ENCODE measurements around the gene FLT1. TPM values are rescaled to one million over a fixed set of nuclear protein-coding genes. Genes with fewer than 3 reads are reported as not detected.

FLT1 gene
- total RNA-seq, 2 experiments from 2014 or later = 0.51 to 1.1 TPM

DNA sequence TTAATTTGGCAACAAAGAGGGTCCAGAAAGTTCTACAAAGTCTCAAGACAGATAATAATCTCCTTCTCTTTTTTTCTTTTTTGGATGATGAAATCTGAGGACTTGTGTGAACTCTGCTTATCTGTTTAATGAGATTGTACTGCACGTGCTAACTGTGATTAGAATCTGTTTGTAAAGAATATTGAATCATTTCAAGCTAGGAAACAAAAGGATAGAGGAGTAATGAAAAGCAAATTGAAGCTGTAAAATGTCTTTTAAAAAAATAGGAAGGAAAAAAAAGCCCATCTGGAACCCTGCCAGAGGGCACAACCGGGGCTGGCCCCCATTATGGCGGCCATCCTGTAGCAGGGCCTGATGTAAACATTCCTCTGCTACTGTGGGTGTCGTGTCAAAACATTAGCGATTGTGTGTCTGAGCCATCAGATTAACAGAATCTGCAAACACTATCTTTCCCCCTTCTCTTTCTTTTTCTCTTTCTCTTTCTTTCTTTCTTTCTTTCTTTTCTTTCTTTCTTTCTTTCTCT is 83.0 kb downstream of the FLT1 start:
- POLR2A ChIA-PET = no interaction called here
- DNase-seq = no peak
- peaks cover 1% of the 10 kb centered on the region for H3K27me3 Mint-ChIP-seq
- H3K27ac Mint-ChIP-seq = no peak overlapping the region
- peaks cover 17% of the 10 kb centered on the region for H3K4me1 Mint-ChIP-seq
- H3K4me3 Mint-ChIP-seq = no peak overlapping the region
- ATAC-seq (ENCODE audit: low read depth) = no peak
- H3K9me3 Mint-ChIP-seq = no peaks in the 10 kb centered on the region
- no peaks in the 10 kb centered on the region for H3K36me3 Mint-ChIP-seq

DNA sequence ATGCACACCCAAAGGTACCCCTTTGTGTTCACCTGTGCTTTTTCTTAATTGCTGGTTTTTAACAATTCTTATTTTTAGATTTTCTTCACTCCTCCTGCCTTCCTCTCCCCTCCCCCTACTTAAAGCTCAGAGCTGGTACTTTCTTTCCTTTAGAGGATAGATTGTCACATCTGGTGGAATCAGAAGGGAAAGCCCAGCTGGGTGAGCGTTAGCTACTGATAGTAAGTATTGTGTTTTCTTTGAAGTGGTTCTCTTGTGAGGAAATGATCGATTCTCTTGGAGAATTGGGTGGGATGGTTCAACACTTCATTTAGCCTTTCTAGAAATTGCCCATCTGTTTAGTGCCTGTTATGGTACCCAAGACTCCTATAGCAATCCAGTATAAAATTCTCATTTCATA is 84.8 kb downstream of the FLT1 start:
- no peak overlapping the region for H3K4me3 Mint-ChIP-seq
- no peaks in the 10 kb centered on the region for H3K36me3 Mint-ChIP-seq
- POLR2A ChIA-PET = no interaction called here
- H3K27ac Mint-ChIP-seq = no peak overlapping the region
- DNase-seq = no peak
- ATAC-seq (ENCODE audit: low read depth) = no peak
- no peaks in the 10 kb centered on the region for H3K9me3 Mint-ChIP-seq
- H3K27me3 Mint-ChIP-seq = peaks cover 1% of the 10 kb centered on the region
- H3K4me1 Mint-ChIP-seq = peaks cover 16% of the 10 kb centered on the region

- POLR2A ChIA-PET = no interaction called here
- Mint-ChIP-seq H3K27me3 (peaks cover 1% of the 10 kb centered on the region), H3K4me1 (peaks cover 16% of the 10 kb centered on the region), H3K36me3 (no peaks in the 10 kb centered on the region), H3K9me3 (no peaks in the 10 kb centered on the region), H3K27ac (no peak overlapping the region), H3K4me3 (no peak overlapping the region)
- DNase-seq (no peak), ATAC-seq (ENCODE audit: low read depth) (no peak)
These were observed 85.3 kb downstream of the FLT1 start for GRCh38 chr13:28409648-28410047.

- peaks cover 1% of the 10 kb centered on the region for H3K27me3 Mint-ChIP-seq
- H3K4me3 Mint-ChIP-seq = no peak overlapping the region
- DNase-seq (no peak), ATAC-seq (ENCODE audit: low read depth) (no peak)
- H3K27ac Mint-ChIP-seq = no peak overlapping the region
- peaks cover 16% of the 10 kb centered on the region for H3K4me1 Mint-ChIP-seq
- H3K9me3 Mint-ChIP-seq = no peaks in the 10 kb centered on the region
- H3K36me3 Mint-ChIP-seq = no peaks in the 10 kb centered on the region
- POLR2A ChIA-PET = no interaction called here
These were observed 86.1 kb downstream of the FLT1 start for GRCh38 chr13:28408863-28409262.

DNA sequence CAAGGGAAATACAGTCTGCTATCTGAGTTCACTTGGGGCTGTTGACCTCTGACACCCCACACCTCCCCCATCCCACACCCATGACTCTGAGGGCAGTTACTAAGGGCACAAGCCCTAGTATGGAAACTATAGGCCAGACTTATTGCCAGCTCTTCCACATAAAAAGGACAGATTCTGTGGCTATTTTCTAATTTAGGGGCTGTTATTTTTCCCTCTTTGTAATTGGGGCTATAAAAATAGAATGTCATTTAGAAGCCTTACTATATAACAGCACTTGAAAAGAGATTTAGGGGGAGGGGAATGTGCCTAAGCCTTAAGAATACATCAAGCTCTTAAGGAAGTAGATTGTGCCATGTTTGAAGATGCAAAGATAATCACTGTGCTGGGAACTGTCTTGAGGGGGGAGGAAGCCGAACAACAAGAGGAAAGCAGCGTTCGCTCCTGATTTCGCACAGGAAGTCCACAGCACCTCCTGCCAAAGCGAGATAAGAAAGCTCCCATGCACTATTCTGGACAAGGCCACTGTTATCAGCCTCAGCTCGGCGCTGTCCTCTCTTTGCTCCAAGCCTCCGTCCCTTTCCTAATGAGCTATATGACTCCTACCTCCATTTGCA is 86.6 kb downstream of the FLT1 start:
- H3K4me1 Mint-ChIP-seq = peaks cover 16% of the 10 kb centered on the region
- H3K27me3 Mint-ChIP-seq = peaks cover 1% of the 10 kb centered on the region
- H3K9me3 Mint-ChIP-seq = no peaks in the 10 kb centered on the region
- no peaks in the 10 kb centered on the region for H3K36me3 Mint-ChIP-seq
- no peak overlapping the region for H3K4me3 Mint-ChIP-seq
- POLR2A ChIA-PET = no interaction called here
- no peak for ATAC-seq (ENCODE audit: low read depth)
- DNase-seq = no peak
- H3K27ac Mint-ChIP-seq = no peak overlapping the region

GRCh38 chr13:28406733-28407266 is 88.1 kb downstream of the FLT1 start:
- Mint-ChIP-seq H3K9me3 (no peaks in the 10 kb centered on the region), H3K36me3 (no peaks in the 10 kb centered on the region), H3K27me3 (peaks cover 1% of the 10 kb centered on the region), H3K4me1 (peaks cover 15% of the 10 kb centered on the region), H3K27ac (no peak overlapping the region), H3K4me3 (no peak overlapping the region)
- DNase-seq (no peak), ATAC-seq (ENCODE audit: low read depth) (no peak)
- POLR2A ChIA-PET = no interaction called here

DNA sequence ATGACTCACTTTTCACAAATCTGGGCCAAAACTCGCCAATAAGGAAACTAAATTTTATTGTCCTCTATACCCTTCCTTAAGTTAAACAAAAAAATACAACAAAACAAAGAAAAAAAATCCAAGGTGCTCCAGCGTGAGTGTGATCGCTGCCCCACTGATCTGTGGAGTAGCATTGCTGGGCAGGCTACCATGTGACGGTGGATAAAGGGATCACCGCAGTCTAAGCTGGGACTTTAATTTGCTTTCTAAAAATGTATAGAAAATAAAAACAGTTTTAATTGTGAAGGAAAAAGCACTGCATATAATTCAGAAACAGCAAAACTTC is 92.9 kb downstream of the FLT1 start:
- Mint-ChIP-seq H3K4me1 (peaks cover 1% of the 10 kb centered on the region), H3K9me3 (no peaks in the 10 kb centered on the region)
- POLR2A ChIA-PET = no interaction called here

DNA sequence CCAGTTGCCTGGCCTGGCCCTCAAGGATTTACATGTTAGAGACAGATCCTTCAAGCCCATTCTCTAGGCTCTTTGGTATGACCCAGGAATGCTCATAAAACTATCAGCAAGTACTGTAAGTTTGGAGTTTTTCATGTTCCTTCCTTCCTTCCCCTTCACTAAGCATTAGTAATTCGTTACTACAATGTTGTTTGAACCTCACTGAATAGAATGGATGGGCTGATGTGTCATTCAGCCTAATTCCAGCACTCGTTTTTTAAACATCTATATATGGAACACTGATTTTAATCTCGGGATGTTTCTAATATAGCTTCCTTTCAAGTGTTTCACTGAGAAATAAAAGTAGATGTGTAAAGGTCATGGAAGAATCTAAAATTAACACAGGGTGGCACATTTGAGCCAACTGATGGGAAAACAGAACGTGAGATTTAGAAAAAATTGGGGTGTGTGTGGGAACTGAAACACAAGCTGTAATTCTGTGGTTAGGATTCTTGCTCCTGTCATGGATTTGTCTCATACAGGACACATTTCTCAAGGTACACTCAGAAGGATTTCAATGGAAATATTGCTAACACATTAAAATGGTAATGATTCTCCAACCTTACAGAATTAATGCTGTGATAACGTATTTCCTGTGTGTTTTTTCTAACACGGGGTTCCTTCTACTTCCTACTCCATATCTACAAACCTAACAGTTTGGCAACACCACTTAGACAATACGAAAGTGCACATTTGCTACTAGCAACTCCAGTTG is 93.4 kb downstream of the FLT1 start:
- POLR2A ChIA-PET = no interaction called here
- no peaks in the 10 kb centered on the region for H3K36me3 Mint-ChIP-seq
- no peak overlapping the region for H3K27ac Mint-ChIP-seq
- no peak for ATAC-seq (ENCODE audit: low read depth)
- H3K4me1 Mint-ChIP-seq = peaks cover 1% of the 10 kb centered on the region
- no peak overlapping the region for H3K4me3 Mint-ChIP-seq
- H3K9me3 Mint-ChIP-seq = no peaks in the 10 kb centered on the region
- peaks cover 4% of the 10 kb centered on the region for H3K27me3 Mint-ChIP-seq
- DNase-seq = no peak

More for the DNA sequence above, 92.9 kb downstream of the FLT1 start:
- DNase-seq = no peak
- no peaks in the 10 kb centered on the region for H3K36me3 Mint-ChIP-seq
- ATAC-seq (ENCODE audit: low read depth) = no peak
- peaks cover 4% of the 10 kb centered on the region for H3K27me3 Mint-ChIP-seq
- H3K27ac Mint-ChIP-seq = no peak overlapping the region
- no peak overlapping the region for H3K4me3 Mint-ChIP-seq

DNA sequence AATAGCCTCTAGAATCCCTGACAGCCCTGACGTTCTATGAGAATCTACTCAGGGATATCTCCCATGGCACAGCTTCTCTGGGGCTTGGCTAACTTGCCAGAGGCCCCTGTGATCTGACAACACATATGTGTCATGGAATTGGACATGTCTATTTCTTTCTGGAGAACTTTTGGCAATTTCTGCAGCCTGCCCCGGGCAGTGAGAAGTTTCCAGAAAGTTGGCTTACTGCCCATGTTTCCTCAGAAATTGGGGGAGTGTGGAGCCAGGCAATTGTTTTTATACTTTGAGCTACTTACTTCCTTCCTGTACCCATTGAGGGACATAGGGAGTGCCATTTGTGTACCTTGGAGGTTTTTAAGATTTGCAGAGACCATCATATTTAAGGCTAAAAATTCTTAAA is 98.9 kb downstream of the FLT1 start:
- POLR2A ChIA-PET = no interaction called here
- ATAC-seq (ENCODE audit: low read depth) (no peak), DNase-seq (no peak)
- Mint-ChIP-seq H3K9me3 (peaks cover 1% of the 10 kb centered on the region), H3K4me1 (peaks cover 2% of the 10 kb centered on the region), H3K36me3 (peaks cover 1% of the 10 kb centered on the region), H3K27me3 (peaks cover 4% of the 10 kb centered on the region), H3K4me3 (no peak overlapping the region), H3K27ac (no peak overlapping the region)

DNA sequence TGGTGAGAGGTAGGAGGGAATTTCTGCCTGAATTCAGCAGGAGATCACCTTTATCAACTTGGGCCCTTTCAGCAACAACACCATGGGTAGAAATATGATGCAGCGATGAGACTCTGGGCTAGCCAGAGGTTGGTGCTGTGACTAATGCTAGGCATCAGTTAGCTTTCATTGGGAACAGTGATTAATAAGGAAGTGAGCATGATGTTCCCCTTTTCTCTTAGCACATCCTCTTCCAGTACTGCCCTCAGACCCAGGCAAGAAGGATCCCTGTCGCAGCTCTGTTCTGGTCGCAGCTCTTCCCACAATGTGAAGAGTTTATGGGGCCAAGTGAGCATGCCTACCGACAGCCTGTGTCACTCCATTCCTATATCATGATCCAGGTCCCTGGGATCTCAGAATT is 100.5 kb downstream of the FLT1 start:
- Mint-ChIP-seq H3K4me1 (peaks cover 2% of the 10 kb centered on the region), H3K27me3 (peaks cover 5% of the 10 kb centered on the region), H3K27ac (no peak overlapping the region), H3K9me3 (peaks cover 1% of the 10 kb centered on the region), H3K36me3 (peaks cover 1% of the 10 kb centered on the region), H3K4me3 (no peak overlapping the region)
- DNase-seq (no peak), ATAC-seq (ENCODE audit: low read depth) (no peak)
- POLR2A ChIA-PET = no interaction called here

GRCh38 chr13:28392896-28393505 is 101.9 kb downstream of the FLT1 start:
- Mint-ChIP-seq H3K36me3 (peaks cover 1% of the 10 kb centered on the region), H3K4me1 (peaks cover 2% of the 10 kb centered on the region), H3K27me3 (peaks cover 1% of the 10 kb centered on the region), H3K9me3 (peaks cover 1% of the 10 kb centered on the region), H3K27ac (no peak overlapping the region), H3K4me3 (no peak overlapping the region)
- ATAC-seq (ENCODE audit: low read depth) (no peak), DNase-seq (no peak)
- POLR2A ChIA-PET = no interaction called here

GRCh38 chr13:28392428-28392827 is 102.5 kb downstream of the FLT1 start:
- POLR2A ChIA-PET = no interaction called here
- H3K27ac Mint-ChIP-seq = no peak overlapping the region

GRCh38 chr13:28387740-28388501 is 107.0 kb downstream of the FLT1 start:
- no peaks in the 10 kb centered on the region for H3K9me3 Mint-ChIP-seq
- no peaks in the 10 kb centered on the region for H3K36me3 Mint-ChIP-seq
- POLR2A ChIA-PET = no interaction called here
- no peak overlapping the region for H3K4me3 Mint-ChIP-seq
- no peak overlapping the region for H3K27ac Mint-ChIP-seq
- DNase-seq = no peak
- H3K27me3 Mint-ChIP-seq = peaks cover 4% of the 10 kb centered on the region
- H3K4me1 Mint-ChIP-seq = peaks cover 2% of the 10 kb centered on the region
- no peak for ATAC-seq (ENCODE audit: low read depth)

More at GRCh38 chr13:28392428-28392827, 102.5 kb downstream of the FLT1 start:
- Mint-ChIP-seq H3K9me3 (peaks cover 1% of the 10 kb centered on the region), H3K36me3 (peaks cover 1% of the 10 kb centered on the region), H3K27me3 (peaks cover 4% of the 10 kb centered on the region), H3K4me3 (no peak overlapping the region), H3K4me1 (peaks cover 2% of the 10 kb centered on the region)
- ATAC-seq (ENCODE audit: low read depth) (no peak), DNase-seq (no peak)
